GM23338 (cell line): ENCODE results near the gene CACNA1A. TPM values are rescaled to one million over a fixed set of nuclear protein-coding genes. Genes with fewer than 3 reads are reported as not detected.

ENCODE experiments used
- ATAC-seq: fragments of 200-7000 bp; cut with Tn5 transposase; 3 replicates; pipeline ENCODE4 v1.9.1; 2020
- DNase-seq: peaks from one replicate; pipeline ENCODE4 v3.0.0-alpha.2; 2015; ENCODE audit warnings: low spot score
- H2AFZ ChIP-seq: fragments of 200-600 bp; sonication (generic); 2 replicates; pipeline ENCODE4 v1.8.0; 2016; ENCODE audit warnings: antibody characterized with exemption, mild to moderate bottlenecking, moderate library complexity
- H3F3A ChIP-seq: fragments of 200-600 bp; sonication (generic); replicated peaks from 2 replicates; pipeline ENCODE4 v1.8.0; 2017; ENCODE audit warnings: antibody characterized with exemption, mixed run types, low read depth
- H3K27ac ChIP-seq: fragments of 200-600 bp; sonication (generic); 2 replicates; pipeline ENCODE4 v1.6.1; 2016; ENCODE audit warnings: low read depth
- H3K27me3 ChIP-seq: fragments of 200-600 bp; sonication (generic); 2 replicates; pipeline ENCODE4 v1.8.0; 2016; ENCODE audit warnings: mild to moderate bottlenecking, mixed run types, moderate library complexity; ENCODE audit not compliant: insufficient read depth
- H3K36me3 ChIP-seq: fragments of 200-600 bp; sonication (generic); 2 replicates; pipeline ENCODE4 v1.8.0; 2016; ENCODE audit warnings: mild to moderate bottlenecking; ENCODE audit not compliant: insufficient read depth
- H3K4me1 ChIP-seq: fragments of 200-600 bp; sonication (generic); 2 replicates; pipeline ENCODE4 v1.8.0; 2016; ENCODE audit warnings: mild to moderate bottlenecking, moderate library complexity; ENCODE audit not compliant: insufficient read depth
- H3K4me2 ChIP-seq: fragments of 200-600 bp; sonication (generic); 2 replicates; pipeline ENCODE4 v1.7.1; 2017; ENCODE audit warnings: mixed run types
- H3K4me3 ChIP-seq: fragments of 200-600 bp; sonication (generic); 2 replicates; pipeline ENCODE4 v1.6.1; 2016; ENCODE audit warnings: mixed run types
- H3K79me2 ChIP-seq: fragments of 200-600 bp; sonication (generic); replicated peaks from 2 replicates; pipeline ENCODE4 v1.8.0; 2017; ENCODE audit warnings: mild to moderate bottlenecking; ENCODE audit not compliant: insufficient read depth
- H3K9me2 ChIP-seq: fragments of 200-600 bp; sonication (generic); 2 replicates; pipeline ENCODE4 v1.8.0; 2017; ENCODE audit not compliant: insufficient read depth
- H4K20me1 ChIP-seq: fragments of 200-600 bp; sonication (generic); replicated peaks from 2 replicates; pipeline ENCODE4 v1.8.0; 2017; ENCODE audit warnings: mild to moderate bottlenecking; ENCODE audit not compliant: insufficient read depth
- H3K27ac Mint-ChIP-seq: 2 replicates; pipeline ENCODE4 v1.8.0; 2020; ENCODE audit warnings: inconsistent platforms, mild to moderate bottlenecking, moderate library complexity, mixed read lengths
- H3K27me3 Mint-ChIP-seq: 3 replicates; pipeline ENCODE4 v1.8.0; 2022; ENCODE audit warnings: low read depth, mild to moderate bottlenecking, moderate library complexity, mixed read lengths, inconsistent platforms; ENCODE audit not compliant: insufficient read depth, poor library complexity
- H3K36me3 Mint-ChIP-seq: 3 replicates; pipeline ENCODE4 v1.8.0; 2021; ENCODE audit warnings: low read depth, mild to moderate bottlenecking, inconsistent platforms, moderate library complexity, mixed read lengths
- H3K4me1 Mint-ChIP-seq: 3 replicates; pipeline ENCODE4 v1.8.0; 2020; ENCODE audit warnings: mild to moderate bottlenecking, inconsistent platforms, mixed read lengths
- H3K4me3 Mint-ChIP-seq: 3 replicates; pipeline ENCODE4 v1.8.0; 2021; ENCODE audit warnings: moderate library complexity, mild to moderate bottlenecking, inconsistent platforms, mixed read lengths
- H3K9me3 Mint-ChIP-seq: 3 replicates; pipeline ENCODE4 v1.8.0; 2020; ENCODE audit warnings: moderate library complexity, mild to moderate bottlenecking, inconsistent platforms, mixed read lengths
- CREB1 ChIP-seq: fragments of 250-450 bp; sonication (Bioruptor Pico); IDR thresholded peaks from 2 replicates; pipeline ENCODE4 v1.5.0; 2020; ENCODE audit warnings: low read depth, mild to moderate bottlenecking, moderate library complexity
- CTCF ChIP-seq, 2 experiments: fragments of 200-600 bp in 1 of 2; sonication (generic) in 1 of 2; conservative IDR thresholded peaks; 2 replicates each; pipeline versions ENCODE4 v1.5.1 to v1.6.1; 2016 to 2017; ENCODE audit warnings: antibody characterized with exemption in 2 of 2, low read depth in 2 of 2, mild to moderate bottlenecking in 2 of 2, moderate library complexity in 1 of 2
- EZH2 ChIP-seq: fragments of 200-600 bp; sonication (generic); IDR thresholded peaks from one replicate; pipeline ENCODE4 v1.8.0; 2017; ENCODE audit warnings: antibody characterized with exemption, mild to moderate bottlenecking, low read depth; ENCODE audit not compliant: unreplicated experiment
- JUNB ChIP-seq: IDR thresholded peaks from one replicate; pipeline ENCODE4 v1.6.1; 2016; ENCODE audit warnings: antibody characterized with exemption; ENCODE audit not compliant: unreplicated experiment
- NANOG ChIP-seq: IDR thresholded peaks from 2 replicates; pipeline ENCODE4 v1.6.1; 2016; ENCODE audit warnings: antibody characterized with exemption, borderline replicate concordance
- POLR2AphosphoS5 ChIP-seq: IDR thresholded peaks from 2 replicates; pipeline ENCODE4 v1.6.1; 2016; ENCODE audit warnings: antibody characterized with exemption, low read depth
- REST ChIP-seq: IDR thresholded peaks from one replicate; pipeline ENCODE4 v1.6.1; 2018; ENCODE audit warnings: antibody characterized with exemption; ENCODE audit not compliant: unreplicated experiment
- STAT1 ChIP-seq: IDR thresholded peaks from one replicate; pipeline ENCODE4 v1.6.1; 2016; ENCODE audit warnings: antibody characterized with exemption; ENCODE audit not compliant: unreplicated experiment
- ZNF114 ChIP-seq: fragments of 250-450 bp; sonication (Bioruptor Pico); IDR thresholded peaks from 2 replicates; pipeline ENCODE4 v1.5.0; 2020; ENCODE audit warnings: mild to moderate bottlenecking, moderate library complexity
- ZNF331 ChIP-seq: fragments of 250-450 bp; sonication (Bioruptor Pico); IDR thresholded peaks from 2 replicates; pipeline ENCODE4 v1.5.0; 2020; ENCODE audit warnings: low read depth, mild to moderate bottlenecking, moderate library complexity
- ZNF462 ChIP-seq: fragments of 250-450 bp; sonication (Bioruptor Pico); IDR thresholded peaks from 2 replicates; pipeline ENCODE4 v1.5.0; 2020; ENCODE audit warnings: mild to moderate bottlenecking, moderate library complexity
- polyA plus RNA-seq: library from polyadenylated mRNA; unstranded; fragments of >200 nt; fragmentation: Nextera tagmentation; extraction: Ambion mirVana; gene quantifications from 2 replicates; pipeline ENCODE4 v1.2.1, GENCODE V29; 2016
- total RNA-seq: library from RNA; depleted of rRNA; stranded (reverse); fragments of >200 nt; shearing (Covaris generic); gene quantifications from 2 replicates; pipeline ENCODE4 v1.2.3, GENCODE V29; 2014

Gene CACNA1A
- total and polyA plus RNA-seq, 2 experiments from 2014 or later: 7.4 to 20.3 TPM

GRCh38 chr19:13350072-13350471 lies 156.2 kb downstream of the CACNA1A start:
- DNase-seq: no peak
- Histone ChIP-seq H3K4me2 (no peak overlapping the region), H3K4me1 (no peaks in the 10 kb centered on the region), H3K9me2 (no peaks in the 10 kb centered on the region), H3F3A (no peaks in the 10 kb centered on the region), H4K20me1 (no peaks in the 10 kb centered on the region), H3K27me3 (no peaks in the 10 kb centered on the region), H2AFZ (no peak overlapping the region), H3K36me3 (no peaks in the 10 kb centered on the region), H3K79me2 (no peaks in the 10 kb centered on the region), H3K27ac (no peak overlapping the region), H3K4me3 (no peak overlapping the region)
- no peak for TF ChIP-seq REST
- no peak for TF ChIP-seq CTCF (conservative IDR thresholded peaks at IDR 0.05; ENCODE audit: low read depth in 2 of 2)
- no peak for TF ChIP-seq STAT1
- TF ChIP-seq NANOG: no peak
- no peak for TF ChIP-seq JUNB
- TF ChIP-seq ZNF331: no peak
- no peak for TF ChIP-seq CREB1
- TF ChIP-seq POLR2AphosphoS5: no peak
- no peak for TF ChIP-seq ZNF114 (CRISPR knock-in tag)
- no peak for TF ChIP-seq ZNF462 (CRISPR knock-in tag)
- TF ChIP-seq EZH2: no peak
- Mint-ChIP-seq H3K27ac (no peak overlapping the region), H3K4me3 (no peak overlapping the region), H3K9me3 (0 out of 3 replicates have a peak, but pooled peaks cover 5% of the 10 kb centered on the region), H3K27me3 (peaks cover 1% of the 10 kb centered on the region), H3K4me1 (no peaks in the 10 kb centered on the region), H3K36me3 (peaks cover 10% of the 10 kb centered on the region)
- no peak for ATAC-seq
